ENCODE measurements around the gene SNRPD1.
"Not testable (repeated sequence)": the region's sequence is repeated elsewhere in the genome, so short reads cannot be mapped to it uniquely, and the experiment has no call there.

SNRPD1 gene

DNA sequence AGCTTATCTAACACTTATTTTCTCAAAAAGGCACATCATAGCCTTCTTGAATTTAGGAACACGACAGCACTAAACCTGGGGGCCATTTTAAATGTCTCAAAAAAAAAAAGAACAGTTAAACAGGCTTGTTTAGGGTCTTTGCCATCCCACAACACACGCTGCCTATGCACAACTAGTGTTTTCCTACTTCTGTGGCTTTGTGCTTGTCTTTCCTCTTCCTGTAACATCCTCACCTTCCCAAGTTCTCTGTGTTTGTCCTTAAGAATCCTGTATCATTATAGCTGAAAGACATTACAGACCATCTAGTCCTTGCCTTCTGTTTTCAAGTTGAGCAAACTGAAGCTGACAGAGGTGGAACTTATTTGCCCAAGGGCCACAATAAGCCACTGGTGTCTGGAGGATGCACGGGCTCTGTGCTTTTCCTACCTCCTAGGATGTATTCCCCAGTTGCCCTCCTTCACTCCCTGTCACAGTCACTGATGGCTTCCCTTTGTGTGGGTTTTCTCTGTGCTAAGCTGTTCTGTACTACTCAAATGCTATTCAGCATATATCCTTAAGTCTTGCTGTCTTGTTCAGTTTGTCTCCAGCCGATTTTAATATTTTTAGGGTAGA lies 22.6 kb downstream of the SNRPD1 start:
- in situ Hi-C loops (cut with MboI; ENCODE audit: low sequenced_read_pairs): no loop called here

DNA sequence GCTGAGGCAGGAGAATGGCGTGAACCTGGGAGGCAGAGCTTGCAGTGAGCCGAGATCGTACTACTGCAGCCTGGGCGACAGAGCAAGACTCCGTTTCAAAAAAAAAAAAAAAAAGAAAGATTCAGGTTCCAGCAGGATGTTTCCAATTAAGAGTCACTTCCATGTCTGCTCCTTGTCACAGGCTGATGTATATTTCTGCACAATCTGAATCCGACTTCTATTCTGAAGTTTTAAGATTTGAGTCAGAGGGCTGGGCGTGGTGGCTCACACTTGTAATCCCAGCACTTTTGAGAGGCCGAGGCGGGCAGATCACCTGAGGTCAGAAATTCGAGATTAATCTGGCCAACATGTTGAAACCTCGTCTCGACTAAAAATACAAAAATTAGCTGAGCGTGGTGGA lies 24.7 kb downstream of the SNRPD1 start:
- in situ Hi-C loops (cut with MboI; ENCODE audit: low sequenced_read_pairs): no loop called here

DNA sequence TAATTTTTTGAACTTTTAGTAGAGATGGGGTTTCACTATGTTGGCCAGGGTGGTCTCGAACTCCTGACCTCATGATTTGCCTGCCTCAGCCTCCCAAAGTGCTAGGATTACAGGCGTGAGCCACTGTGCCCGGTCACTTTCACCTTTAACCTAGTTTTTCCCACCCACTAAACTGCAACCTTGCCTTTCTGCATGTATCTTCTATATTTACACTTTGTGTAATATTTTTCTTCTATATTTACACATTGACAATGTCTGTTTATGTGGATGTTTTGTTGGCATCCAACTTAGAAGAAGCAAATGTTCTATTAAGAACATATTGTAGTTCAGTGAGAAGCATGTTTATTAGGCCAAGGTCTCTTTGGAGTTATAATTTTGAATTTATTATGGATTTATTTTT lies 26.7 kb downstream of the SNRPD1 start:
- in situ Hi-C loops (cut with MboI; ENCODE audit: low sequenced_read_pairs): no loop called here

DNA sequence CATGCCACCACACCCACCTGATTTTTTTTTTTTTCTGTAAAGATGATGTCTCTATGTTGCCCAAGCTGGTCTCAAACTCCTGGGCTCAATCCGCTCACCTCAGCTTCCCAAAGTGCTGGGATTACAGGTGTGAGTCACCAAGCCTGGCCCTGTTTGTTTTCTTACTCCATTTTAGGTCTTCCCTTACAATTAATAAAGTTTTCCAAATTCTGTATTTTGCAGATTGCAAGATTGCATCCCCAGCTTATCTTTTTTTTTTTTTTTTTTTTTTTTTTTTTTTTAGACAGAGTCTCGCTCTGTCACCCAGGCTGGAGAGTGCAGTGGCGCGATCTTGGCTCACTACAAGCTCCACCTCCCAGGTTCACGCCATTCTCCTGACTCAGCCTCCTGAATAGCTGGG lies 28.3 kb downstream of the SNRPD1 start:
- in situ Hi-C loops (cut with MboI; ENCODE audit: low sequenced_read_pairs): not testable (repeated sequence)

DNA sequence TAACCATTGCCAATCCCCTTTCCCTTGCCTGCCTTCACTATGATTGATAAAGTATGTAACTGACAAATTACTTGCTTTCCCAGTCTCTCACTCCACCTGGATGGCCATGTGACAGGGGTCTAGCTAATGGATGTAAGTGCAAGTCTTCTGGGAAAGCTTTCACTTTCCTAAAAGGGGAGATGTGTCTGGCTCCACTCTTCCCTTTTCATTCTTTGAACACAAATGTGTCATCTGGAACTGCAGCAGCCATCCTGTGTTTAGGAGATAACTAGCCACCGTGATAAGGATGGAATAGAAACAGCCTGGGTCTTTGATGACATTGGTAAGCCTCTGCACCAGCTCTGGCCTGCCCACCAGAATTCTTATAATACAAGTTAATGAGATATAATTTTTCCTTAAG lies 38.2 kb downstream of the SNRPD1 start:
- in situ Hi-C loops (cut with MboI; ENCODE audit: low sequenced_read_pairs): no loop called here

DNA sequence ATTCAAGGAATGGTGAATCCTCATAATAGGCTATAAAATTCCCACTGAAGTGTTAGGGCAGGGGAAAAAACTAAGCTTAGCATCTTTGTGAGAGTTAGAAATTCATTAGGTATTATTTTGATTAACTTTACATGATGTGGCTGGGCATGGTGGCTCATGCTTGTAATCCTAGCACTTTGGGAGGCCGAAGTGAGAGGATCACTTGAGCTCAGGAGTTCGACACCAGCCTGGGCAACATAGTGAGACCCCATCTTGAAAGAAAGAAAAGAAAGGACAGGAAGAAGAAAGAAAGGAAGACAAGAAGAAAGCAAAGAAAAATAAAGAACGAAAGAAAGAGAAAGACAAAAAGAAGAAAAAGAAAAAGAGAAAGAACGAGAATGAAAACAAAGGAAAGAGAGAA lies 40.0 kb downstream of the SNRPD1 start:
- in situ Hi-C loops (cut with MboI; ENCODE audit: low sequenced_read_pairs): no loop called here

DNA sequence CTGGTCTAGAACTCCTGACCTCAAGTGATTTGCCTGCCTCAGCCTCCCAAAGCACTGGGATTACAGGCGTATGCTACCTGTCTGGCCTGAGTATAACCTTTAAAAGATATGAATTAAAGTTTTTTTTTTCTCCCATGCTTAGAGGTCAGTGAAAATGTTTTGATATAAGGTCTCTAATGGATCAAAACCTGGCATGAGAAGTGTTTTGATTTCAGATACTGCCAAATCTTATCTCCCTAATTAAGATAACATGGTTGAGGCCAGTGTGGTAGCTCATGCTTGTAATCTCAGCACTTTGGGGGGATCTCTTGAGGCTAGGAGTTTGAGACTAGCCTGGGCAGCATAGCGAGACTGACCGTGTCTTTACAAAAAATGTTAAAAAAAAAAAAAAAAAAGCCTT lies 41.2 kb downstream of the SNRPD1 start:
- in situ Hi-C loops (cut with MboI; ENCODE audit: low sequenced_read_pairs): no loop called here

DNA sequence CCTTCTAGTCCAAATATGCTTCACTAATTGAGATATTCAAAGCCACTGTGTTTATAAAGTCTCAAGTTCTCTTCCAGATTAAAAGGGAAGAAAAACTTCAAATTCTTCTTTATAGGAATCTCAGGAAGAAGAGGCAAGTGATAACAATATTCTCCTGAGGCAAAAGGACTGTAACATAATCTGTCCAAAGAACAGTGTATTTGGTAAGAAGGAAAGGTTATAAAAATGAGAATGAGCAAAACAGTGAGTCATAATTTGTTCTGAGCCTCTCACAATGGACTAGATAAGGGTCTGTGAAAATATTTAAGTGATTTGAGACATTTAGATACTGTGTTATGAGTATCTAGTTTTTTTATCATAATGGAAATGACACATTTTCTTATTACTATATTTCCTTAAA lies 44.3 kb downstream of the SNRPD1 start:
- in situ Hi-C loops (cut with MboI; ENCODE audit: low sequenced_read_pairs): no loop called here

DNA sequence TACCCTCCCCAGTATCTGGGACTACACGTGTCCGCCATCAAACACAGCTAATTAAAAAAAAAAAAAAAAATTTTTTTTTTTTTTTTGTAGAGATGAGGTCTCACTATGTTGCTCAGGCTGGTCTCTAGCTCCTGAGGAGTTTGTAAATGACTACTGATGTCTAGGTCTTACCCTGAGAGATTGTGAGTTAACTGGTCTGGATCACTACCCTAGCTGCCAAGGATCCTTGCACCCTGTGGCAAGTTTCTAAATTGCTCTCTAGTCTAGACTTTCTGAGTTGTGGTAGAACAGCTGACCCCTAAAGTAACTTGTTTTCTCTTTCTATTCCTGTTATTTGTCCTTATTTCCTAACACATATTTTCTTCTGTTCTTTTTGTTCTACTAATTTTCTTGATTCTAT lies 48.0 kb downstream of the SNRPD1 start:
- in situ Hi-C loops (cut with MboI; ENCODE audit: low sequenced_read_pairs): no loop called here

DNA sequence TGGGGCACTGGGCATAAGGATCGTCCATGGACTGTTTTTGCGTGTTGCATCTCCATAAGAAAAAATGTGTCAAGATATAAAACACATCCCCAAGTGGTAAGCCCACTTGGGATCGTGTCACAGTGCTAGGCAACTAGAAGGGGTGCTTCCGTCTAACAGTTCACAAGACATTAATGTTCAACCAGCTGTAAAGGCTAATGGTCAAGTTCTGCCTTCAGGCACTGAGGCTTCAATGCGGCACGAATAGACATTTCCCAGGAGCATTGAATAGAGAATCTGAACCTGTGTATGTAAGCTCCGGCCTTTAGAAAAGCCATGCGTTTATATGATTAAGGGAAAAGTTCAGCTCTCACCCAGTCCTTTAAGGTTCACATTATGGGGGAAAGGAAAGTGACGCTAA lies 50.5 kb downstream of the SNRPD1 start:
- in situ Hi-C loops (cut with MboI; ENCODE audit: low sequenced_read_pairs): no loop called here

DNA sequence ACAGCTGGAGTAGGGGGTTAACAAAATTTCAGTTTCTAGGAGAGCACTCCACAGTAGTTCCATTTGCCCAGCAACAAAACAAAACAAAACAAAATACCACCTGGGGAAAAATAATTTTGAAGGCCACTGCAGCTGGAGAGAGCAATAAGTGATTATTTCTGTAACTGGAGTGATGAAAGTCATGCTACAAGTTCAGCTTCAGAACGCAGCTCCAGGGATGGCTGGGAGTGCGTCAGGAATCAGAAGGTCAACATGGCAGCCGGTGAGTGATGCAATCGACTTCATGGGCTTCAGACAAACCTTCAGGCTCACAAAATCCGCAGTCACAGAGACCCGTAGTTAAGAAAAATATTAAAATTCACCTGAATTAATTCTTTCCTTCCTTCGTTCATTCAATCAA lies 51.5 kb downstream of the SNRPD1 start:
- in situ Hi-C loops (cut with MboI; ENCODE audit: low sequenced_read_pairs): no loop called here

DNA sequence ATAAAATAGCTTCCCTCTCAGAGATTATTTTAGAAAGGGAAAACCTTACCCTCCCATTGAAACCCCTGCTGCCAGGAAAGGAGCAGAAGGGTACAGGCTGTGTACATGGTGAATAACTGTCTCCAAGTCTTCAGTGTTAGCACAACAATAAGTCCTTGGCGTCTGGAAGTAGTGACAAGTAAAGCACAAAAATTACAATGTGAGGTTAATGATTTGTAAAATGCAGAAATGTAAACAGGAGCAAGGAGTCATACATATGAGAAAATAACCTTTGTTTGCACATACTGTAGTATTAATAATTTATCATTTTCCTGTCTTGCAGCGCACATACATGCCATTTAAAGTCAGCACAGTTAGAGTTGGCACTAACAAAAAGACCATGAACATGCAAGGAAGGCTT lies 52.0 kb downstream of the SNRPD1 start:
- in situ Hi-C loops (cut with MboI; ENCODE audit: low sequenced_read_pairs): no loop called here

DNA sequence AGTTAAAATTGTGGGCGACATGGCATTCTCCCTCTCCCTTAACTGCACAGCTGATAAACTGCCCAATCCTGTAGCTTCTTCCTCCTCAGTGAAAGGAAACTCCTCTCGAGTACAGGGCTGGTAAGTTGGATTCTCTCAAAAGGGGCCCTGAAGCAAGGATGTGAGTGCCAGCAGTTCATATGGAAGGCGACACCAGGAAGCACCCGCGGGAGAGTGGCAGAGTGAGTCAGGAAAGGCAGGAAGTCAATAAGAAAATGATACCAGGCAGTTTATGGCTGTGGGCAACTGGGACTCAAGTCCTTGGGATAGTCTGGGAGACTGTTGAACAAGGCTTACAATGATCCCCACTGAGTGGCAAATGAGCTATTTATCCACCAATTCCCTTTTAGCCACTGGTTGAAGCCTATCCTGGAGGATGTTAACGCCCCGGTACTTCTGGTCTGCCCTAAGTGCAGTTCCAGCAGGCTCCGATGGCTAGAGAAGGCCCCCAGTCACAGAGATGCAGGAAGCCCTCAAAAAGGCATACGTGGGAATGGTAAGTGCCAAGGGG lies 57.7 kb downstream of the SNRPD1 start:
- in situ Hi-C loops (cut with MboI; ENCODE audit: low sequenced_read_pairs): no loop called here

DNA sequence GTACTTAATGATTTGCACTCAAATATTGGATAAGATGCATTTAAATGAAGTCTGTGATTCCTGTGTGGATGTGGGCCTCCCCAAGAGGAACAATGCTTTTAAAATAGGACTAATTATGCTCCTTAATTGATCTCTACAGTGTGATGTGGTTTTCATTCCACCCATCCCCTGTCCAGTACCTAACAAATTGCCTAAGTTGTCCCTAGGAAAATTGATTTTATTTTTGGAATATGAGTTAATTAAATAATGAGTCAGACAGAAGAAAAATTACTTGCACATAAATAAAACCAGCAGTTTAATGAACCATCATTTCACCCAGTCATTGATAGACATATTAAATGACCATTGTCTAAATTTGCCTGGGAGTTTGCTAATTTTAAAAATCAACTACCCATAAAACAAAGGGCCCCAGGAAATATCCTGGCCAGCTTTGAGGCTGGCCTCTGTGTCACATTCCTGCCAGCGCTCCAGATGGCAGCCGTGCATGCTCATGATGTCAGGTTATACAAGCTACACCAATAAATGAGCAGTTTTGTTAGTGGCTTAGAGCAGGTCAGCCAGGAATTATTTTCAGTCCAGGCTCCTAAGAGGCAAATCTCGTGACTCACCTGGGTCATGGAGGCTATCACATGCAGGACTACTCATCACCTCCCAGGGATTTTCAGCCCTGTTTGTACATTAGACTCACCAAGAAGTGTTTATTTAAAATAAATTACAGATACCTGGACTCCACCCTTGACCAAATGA lies 60.6 kb downstream of the SNRPD1 start:
- in situ Hi-C loops (cut with MboI; ENCODE audit: low sequenced_read_pairs): no loop called here

DNA sequence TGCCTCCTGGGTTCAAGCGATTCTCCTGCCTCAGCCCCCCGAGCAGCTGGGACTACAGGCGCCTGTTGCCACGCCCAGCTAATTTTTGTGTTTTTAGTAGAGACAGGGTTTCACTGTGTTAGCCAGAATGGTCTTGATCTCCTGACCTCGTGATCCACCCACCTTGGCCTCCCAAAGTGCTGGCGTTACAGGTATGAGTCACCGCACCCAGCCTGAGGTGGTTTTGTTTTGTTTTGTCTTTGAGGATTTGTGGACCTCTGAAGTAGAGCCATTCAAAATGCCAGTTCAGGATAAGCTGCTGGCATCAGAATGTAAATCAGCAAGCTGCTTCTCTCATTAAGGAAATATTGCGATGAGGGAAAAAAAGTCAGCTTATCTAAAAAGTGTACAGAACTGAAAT lies 63.2 kb downstream of the SNRPD1 start:
- in situ Hi-C loops (cut with MboI; ENCODE audit: low sequenced_read_pairs): not testable (repeated sequence)

DNA sequence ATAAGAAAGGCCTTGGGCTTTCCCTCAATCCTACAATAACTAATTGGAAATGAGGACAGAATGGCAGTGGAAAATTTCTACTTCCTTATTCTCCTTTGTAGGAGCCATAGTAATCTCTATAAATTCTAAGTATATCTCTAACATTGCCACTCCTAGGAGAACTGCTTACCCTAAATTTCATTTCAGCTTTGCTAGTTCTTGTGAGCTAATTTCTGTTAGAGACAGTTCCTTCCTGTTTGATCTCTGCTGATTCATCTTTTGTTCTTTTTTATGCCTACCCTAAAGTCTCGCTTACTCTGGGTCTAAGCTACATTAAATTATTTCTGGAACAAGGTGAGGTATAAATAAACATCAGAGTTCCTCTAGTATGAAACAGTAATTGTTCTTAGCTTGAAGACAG lies 66.7 kb downstream of the SNRPD1 start:
- in situ Hi-C loops (cut with MboI; ENCODE audit: low sequenced_read_pairs): no loop called here

DNA sequence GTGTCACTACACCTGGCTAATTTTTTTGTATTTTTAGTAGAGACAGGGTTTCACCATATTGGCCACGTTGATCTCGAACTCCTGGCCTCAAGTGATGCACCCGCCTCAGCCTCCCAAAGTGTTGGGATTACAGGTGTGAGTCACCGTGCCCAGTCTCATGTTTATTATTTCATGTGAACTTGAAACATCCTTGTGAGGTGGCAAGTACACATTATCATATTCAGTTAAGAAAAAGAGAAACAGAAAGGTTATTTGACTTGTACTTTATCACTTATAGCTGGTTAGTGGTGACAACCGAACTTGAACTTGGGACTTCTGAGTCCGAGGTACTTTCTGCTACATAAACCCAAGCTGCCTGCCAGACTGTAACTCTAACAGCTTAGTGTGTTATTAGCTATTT lies 68.0 kb downstream of the SNRPD1 start:
- in situ Hi-C loops (cut with MboI; ENCODE audit: low sequenced_read_pairs): no loop called here

DNA sequence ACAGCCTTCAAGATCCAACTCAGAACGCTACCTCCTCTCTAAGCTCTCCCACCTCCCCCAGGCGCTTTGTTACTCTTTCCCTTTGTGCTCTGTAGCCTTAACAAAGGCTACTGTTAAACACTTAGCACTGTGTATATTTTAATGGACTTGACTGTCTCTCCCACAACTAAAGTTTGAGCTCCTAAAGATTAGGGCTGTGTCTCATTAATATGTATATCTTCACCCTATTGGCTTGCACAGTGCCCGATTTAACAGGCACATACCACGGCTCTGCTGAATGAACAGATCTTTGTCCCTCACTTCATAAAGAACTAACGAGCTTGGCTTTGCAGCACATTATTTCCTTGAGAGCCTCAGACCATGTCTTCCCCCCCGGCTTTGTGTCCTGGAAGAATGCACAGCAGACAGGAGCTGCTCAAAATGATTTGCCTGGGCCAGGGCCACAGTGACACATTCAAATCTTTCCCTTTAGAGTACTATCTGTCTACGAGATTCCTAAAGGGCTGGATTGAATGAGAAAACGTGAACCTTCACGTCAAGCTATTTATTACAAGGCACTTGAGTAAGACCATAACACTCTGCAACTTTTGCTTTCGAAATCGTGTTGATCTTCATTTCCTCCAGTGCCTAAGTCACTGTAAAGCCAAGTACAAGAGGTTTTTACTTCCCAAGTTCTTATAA lies 70.4 kb downstream of the SNRPD1 start:
- in situ Hi-C loops (cut with MboI; ENCODE audit: low sequenced_read_pairs): no loop called here
